HG03159 (cell line): ENCODE data around the gene SLC10A2.

Source experiments
- ATAC-seq: cut with Tn5 transposase; IDR thresholded peaks from one replicate; pipeline ENCODE4 v1.9.1; 2021; ENCODE audit warnings: mild to moderate bottlenecking, moderate library complexity; ENCODE audit not compliant: unreplicated experiment

Gene SLC10A2

DNA sequence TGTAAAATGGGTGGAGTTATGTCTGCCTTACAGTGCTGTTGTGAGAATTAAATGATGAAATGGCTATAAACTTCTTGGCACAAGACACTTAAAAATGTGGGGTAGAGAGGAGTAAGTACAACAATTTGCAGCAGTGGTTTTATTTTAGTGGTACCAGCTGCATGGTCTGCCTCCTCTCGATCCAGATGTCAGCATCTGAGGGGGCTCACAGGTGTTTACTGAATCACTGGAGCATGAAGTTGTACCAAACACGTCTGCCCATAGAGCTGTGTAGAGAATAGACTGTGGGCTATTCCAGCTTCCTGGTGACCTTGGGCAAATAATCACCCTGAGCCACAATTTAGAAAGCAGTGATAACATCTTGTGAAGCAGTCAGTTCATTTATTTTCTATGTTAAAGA is 11.1 kb downstream of the SLC10A2 start:
- no peak for ATAC-seq

DNA sequence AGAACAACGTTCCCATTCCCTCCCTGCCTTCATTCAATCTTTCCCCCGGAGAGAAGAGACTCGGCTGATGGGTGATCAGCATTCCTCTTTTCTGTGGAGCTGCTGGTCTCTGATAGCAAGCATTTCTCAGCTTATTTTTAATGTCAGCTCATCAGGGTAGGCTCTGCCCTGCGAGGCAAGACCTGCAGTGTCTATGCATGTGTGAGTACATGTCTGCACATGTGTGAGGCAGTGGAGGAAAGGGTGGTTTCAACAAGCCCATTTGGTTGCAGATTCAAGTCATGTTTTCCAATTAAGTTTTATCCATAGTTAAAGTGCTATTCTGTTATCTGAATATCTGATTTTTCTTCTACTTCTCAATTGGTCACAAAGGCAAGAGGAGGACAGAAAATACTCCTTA is 19.5 kb downstream of the SLC10A2 start:
- no peak for ATAC-seq

DNA sequence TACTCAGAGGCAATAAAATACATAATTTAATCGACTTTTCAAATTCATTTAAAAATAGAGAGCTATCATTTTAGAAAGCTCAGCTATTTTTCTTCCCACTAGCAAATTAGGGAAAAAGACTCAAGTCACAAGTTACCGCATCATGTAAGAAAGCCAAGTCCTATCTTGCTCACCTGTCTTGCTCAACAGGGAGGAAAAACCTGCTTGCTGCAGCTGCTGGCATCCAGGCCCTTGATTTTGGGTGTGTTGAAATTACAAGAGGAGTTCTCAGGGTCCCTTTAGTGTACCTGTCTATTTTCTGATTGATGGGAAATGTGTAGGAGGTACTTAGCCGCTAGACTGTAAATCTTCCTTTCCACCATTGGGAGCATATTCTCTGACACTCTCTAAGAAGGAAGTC is 22.2 kb downstream of the SLC10A2 start:
- ATAC-seq: no peak

DNA sequence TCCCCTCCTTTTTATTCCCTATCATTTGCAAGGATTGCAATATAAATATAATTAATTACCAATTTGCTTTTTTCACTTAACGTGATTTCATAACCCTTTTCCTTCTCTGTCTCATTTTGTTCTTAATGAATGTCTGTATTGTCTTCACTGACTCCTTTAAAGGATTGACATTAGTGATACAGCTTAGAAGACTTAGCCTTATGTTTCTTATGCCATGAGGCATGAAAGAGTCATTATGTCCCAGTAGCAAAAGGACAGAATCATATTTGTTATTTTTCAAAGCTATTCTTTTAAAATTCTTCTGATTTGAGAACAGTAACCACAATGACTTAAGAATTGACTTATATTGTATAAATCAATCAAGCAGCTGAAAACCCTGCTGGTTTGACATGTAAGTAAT is 26.2 kb downstream of the SLC10A2 start:
- no peak for ATAC-seq

DNA sequence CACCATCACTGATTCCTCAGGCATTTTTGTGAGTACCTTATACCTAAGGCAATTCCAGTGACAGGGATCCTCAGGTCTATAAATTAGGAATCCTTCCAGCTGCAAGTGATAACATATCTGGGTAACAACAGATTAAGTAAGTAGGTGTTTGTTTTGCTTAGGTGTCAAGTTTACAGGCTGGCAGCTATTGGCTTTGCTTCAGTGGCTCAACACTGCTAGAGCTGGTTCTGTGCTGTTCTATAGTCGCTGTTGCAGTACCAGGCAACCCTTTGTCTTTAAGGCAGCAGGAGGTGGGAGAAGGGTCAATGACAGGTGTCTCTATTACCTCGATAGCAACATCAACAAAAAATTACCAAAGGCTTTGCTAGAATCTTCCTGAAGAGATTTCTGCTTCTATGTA is 27.0 kb downstream of the SLC10A2 start:
- ATAC-seq: no peak

DNA sequence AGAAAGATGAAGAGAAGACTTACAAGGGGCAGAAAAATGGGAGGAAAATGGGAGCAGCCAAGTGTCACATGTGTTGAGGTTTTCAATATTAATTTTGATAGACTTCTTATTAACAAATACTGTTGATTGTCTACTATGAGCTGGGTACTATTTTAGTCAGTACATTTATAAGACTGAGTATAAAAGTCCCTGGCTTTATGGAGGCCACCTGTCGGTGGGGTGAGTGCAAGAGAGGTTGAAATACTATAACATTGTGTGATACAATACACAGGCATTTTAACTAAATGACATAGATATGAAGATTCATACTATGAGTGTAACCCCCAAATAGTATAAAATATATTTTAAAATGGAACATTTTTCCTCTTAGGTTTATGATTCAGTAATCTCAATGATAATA is 29.9 kb downstream of the SLC10A2 start:
- no peak for ATAC-seq

DNA sequence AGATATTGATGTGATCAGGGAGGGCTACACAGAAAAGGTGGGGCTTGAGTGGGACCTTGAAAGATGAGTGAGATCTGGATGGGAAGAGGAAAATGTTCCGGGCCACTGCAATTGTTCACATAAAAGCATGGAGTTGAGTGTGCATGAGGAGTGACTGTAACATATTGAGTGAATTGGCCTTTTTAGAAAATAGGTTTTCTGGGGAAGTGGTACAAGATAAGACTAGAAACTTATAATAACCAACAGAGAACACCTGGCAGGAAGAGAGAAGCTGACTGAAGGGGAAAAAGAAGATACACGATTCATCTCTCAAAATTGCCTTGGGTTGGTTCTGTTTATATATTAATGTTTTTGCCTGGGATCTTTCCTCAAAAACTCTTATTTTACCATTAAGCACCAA is 32.2 kb downstream of the SLC10A2 start:
- peak; percentile 28 for ATAC-seq

DNA sequence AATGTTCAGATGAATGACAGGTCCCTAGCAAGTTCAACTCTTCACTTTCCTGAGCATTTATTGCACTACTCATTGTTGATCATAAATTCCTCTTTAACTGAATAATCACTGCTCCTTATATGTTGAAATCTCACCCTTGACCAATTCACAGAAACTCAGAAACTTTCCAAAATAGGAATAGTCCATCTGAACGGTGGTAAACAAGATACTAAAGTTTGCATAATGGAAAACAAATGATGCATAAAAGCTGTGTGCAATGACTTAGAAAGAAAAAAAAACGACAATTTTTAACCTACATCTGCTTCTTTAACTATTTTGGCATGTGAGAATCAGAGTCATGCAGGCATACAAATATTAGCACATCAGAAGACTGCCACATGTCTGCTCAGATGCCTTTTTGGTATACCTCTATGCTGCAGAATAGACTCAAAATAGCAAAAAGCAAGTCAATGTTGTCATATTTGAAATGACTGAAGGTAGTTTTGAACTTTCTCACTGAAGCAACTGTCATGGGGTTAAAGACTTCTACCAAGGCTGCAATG is 34.8 kb downstream of the SLC10A2 start:
- ATAC-seq: peak; percentile 88

DNA sequence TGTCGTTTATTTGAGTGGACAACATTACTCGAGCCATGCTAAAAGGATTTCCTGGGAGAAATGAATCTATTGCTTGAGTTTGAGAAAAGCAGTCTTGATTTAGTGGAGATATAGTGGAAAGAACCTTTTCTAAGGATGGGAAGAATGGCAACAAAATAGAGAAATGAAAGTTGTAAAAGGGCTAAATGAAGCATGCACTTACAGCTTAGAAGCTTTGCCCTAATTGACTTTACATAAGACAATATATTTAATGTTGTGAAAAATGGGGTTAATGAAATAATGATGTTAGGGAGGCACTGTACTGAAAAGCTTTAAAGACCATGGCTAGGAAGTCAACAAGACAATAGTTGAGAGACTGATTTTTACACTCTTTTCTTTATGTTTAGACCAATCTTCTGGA is 35.4 kb downstream of the SLC10A2 start:
- ATAC-seq: peak; percentile 7

DNA sequence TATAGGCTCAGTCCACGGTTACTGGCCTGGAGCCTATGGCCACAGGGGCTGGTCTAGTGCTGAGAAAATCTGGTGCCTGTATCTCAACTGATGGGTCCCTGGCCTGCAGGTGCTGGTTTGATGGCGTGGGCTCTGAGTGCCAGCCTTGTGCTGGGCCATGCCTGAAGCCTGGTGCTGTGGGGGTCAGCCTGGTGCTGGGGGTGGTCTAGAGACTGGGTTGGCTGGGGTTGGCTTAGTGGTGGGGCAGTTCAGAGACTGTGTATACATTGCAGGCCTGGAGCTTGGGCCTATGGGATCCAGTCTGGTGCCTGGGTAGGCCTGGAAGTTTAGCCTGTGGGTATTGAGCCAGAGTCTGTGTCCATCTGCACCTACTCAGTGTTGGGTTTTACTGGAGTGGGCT is 36.4 kb downstream of the SLC10A2 start:
- ATAC-seq: no peak

DNA sequence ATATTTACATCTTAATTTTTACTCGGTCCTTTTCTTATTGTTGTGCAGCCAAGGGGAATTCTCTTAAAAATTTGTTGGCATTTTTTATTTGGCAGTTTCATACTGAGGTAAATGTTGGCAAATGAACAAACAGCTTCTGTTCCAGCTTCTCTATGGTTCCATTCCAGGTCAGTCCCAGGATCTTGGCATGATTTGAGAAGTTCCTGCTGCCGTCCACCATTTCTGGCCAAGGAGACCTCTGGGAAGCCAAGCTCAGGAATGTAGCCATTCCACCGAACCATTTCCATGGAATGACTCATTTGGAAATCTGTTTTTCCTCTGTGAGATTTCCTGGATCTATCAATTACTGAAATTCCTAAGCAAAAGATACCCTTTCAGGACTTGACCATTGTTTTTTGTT is 43.9 kb downstream of the SLC10A2 start:
- no peak for ATAC-seq

DNA sequence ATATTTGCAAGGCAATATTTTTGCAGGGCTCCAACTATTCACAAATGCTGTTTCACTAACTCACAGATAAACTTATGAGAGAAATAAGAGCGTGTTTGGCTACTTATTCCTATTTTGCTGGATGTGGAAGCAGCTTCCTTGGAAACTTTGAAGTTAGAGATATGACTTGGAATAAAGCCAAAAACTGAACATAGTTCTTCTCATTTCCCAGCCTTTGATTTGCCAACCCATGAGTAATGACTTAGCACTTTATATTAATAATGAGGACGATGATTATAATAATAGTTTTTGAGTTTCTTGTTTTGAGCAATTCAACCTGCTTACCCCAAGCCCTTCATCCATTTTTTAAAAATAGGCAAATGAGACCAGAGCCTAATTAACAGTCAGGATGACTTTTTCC is 47.7 kb downstream of the SLC10A2 start:
- no peak for ATAC-seq

DNA sequence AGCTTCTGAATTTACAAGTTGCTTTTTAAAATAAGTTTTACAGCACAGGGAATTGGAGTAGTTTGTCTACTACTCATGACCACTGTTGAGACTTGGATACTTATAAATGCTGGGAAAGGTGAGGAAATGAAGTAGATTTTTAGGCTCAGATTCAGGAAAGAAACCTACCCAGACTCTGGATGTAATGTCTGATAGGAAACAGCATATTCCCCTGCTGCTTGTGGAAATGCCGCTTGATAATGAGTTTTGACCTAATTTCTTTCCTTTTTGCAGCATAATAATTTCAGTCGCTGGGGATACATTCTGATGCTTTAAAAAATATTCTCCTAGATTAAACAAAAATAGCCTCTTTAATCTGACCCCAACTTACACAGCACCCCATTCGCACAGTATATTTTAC is 53.6 kb downstream of the SLC10A2 start:
- ATAC-seq: no peak

DNA sequence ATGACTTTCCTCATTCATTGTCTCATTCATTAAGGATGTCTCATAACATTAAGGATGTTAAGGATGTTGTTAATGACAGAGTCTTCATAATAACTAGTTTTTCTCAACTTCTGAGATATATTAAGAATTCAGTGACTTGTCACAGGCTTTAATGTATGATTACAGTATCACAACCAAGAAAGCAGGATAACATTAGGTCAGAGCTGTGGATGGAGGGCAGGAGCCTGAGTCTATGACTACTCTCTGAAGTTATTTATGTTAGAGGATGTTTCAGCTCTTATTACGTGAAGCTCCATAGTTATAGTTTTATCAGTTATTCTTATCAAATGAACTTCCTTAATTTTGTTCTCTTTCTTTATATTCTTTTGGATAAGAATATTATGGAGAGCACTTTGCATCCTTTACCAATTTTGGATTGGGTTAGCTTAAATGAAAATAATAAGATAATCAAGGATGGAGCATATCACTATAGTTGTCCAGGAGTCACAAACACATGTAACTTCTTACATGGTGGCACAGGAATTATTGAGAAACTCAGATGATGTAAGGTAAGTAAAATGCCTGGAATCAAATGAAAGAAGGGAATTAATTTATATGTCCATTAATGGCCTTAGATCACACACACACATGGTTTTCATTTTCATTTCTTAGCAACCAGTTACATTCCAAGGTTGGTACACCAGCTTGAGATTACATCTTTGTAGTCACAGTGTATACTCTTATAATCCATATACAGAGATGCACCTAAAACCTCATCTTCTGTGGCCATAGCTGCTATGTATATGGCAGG is 57.0 kb downstream of the SLC10A2 start:
- ATAC-seq: no peak

DNA sequence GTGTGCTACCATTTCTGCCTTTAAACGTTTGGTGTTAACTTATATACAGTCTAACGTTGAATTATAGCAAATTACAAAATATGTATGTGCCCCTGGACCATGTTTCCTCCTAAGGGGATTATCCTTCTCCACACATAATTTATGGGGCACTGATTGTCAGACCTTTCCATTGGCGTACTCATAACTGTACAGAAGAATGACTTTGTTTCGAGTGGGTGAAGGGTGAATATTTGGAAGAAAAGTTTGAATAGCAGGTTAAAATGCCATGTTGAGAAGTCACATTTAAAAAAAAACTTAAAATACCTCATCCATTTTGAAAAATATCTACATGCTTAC is 58.8 kb downstream of the SLC10A2 start:
- ATAC-seq: peak; percentile 34

DNA sequence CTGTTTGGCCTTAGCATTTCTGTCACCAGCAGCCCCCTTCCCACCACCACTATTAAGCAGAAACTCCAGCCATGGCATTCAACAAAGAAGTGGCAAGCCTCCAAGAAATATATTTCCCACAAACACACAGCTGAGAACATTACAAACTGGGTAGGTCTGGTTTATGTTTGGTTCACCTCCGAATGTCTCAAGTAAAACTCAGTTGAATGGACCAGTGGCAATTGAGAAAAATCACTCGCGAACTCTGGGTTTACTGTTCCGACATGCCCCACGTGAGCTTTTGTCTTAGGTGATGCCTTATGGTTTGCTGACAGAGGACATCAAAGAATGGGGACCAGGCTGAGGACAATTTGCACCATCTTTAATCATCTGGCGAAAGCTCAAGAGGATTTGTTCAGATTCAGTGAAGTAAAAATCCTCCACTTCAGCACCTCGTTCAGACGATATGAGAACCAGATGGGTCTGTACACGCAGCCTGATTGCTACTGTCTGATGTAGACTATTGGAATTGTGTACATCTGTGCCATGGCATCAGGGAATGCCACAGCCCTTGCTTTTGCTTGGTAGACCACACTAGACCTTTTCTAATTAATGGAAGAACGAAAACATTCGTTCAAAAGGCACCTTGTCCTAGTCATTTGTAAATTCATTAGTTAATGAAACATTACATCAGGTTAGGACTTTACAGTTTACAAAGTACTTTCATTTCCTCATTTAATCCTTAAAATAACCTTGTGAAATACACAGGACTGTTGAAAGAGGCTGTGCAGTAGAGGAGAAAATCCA is 59.4 kb downstream of the SLC10A2 start:
- peak; percentile 97 for ATAC-seq

DNA sequence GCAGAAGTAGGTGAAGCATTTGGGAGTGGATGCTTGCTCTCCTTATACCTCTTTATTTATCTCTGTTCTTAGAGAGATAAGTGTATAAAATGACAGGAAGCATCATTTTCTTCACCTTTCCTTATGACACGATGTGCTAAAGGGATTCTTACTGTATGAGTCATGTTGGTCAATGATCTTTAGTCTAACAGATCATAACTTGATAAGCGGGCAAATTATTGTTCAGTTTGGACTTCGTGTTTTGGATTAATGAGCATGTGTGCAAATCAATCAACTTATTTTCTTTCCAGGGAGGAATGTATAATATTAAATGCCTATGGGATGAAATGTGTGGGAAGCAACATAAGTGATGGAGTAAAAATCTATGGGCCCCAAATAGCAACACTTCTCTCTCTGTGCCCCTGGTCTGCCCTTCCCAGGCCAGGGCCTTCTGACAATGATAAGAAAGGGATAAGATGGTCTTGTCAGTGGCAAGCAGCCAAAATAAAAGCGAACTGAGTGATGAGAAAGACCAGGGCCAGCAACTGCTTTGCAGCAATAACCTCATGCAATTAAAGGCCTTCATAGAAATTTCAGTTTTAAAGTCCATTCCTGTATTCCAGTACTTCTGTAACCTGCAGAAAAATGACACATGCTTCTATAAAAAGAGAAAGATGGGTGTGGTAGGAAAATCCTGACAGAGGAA is 61.4 kb downstream of the SLC10A2 start:
- ATAC-seq: no peak

DNA sequence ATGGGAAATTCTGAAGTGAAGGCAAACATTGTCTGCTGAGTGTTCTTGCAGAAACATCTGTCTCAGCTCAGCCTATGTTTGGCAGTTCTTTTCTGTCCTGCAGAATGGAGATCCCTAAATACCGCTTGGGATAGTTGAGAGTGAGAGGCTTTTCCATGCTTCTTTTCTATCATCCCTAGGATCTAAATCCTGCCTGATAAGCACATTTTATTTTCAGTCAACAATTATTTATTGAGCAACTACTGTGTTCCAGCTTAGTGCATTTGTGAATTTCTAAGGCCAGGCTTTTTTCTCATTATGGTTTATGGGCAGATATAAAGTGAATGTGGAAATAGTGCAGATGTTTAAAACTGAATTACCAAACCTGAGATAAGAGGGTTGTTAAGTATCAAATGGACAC is 62.6 kb downstream of the SLC10A2 start:
- ATAC-seq: no peak

DNA sequence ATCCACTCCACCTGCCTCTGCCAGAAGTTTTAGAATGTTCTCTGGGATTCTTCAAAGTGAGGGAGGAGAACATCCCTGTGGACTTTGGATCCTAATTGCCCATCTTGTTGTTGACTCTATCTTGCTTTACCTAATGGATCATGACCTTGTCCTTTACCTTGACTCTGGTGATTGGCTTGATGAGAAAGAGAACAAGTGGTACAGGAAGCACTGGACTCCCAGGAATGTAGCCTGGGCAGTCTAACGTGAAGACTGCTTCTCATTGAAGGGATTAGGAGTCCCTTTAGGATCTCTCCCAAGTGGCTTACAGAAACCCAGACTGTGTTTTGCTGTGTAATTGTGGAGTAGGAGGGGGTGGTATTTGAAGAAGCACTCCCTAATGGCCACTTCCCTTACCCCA is 63.9 kb downstream of the SLC10A2 start:
- ATAC-seq: no peak

DNA sequence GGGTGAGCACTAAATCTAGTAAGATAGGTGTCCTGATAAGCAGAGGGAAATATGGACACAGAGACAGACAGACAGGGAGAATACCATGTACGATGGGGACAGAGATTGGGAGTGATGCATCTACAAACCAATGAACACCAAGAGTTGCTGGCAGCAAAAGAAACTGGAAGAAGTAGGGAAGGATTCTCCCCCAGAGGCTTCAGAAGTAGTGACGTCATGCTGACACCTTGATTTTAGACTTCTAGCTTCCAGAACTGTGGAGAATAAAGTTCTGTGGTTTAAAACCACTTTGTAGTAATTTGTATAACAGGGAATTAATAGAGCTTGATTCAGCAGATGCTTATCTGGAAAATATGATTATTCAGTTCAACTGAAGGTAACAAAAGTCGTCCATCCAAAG is 66.1 kb downstream of the SLC10A2 start:
- no peak for ATAC-seq

DNA sequence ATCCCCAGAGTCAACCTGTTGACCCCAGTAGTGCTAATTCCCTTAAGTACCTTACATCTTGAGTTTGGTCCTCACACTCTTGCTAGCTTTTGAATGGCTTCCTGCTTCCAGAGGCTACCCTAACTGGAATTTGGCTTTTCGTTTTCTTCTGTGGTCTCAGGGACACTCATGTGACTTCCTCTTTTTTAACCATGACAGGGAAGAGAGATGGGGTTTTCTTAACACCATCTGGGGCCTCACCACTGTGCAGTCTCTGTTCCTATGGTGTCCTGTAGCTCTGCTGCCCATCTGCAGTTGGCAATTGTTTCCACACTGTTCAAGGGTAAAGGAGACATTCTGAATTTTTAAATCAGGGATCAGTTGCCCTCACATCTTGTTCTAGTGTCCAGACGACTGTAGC is 66.7 kb downstream of the SLC10A2 start:
- ATAC-seq: no peak
